ENCODE data around the gene UGT3A2.

The UGT3A2 gene

GRCh38 chr5:36006163-36006562 lies 60.5 kb downstream of the UGT3A2 start:
- no peak for DNase-seq

GRCh38 chr5:36001032-36001431 lies 65.7 kb downstream of the UGT3A2 start:
- DNase-seq = no peak

GRCh38 chr5:35999547-35999946 lies 67.1 kb downstream of the UGT3A2 start:
- no peak for DNase-seq

- DNase-seq = no peak
These were observed 70.6 kb downstream of the UGT3A2 start for GRCh38 chr5:35996076-35996475.

- no peak for DNase-seq
These were observed 75.6 kb downstream of the UGT3A2 start, which contains the start of gene UGT3A1 for GRCh38 chr5:35990941-35991611. Gene UGT3A1 (minus strand): TSS chr5:35991390. CDS start chr5:35991240, 150 bp downstream.

GRCh38 chr5:35990520-35990919 lies 76.2 kb downstream of the UGT3A2 start:
- no peak for DNase-seq

GRCh38 chr5:35988529-35988928 lies 78.2 kb downstream of the UGT3A2 start:
- DNase-seq = no peak

- DNase-seq = no peak
These were observed 78.9 kb downstream of the UGT3A2 start for GRCh38 chr5:35987776-35988175.
